Epidermal melanocyte (primary cell): Measurements from ENCODE around the gene PGK2.
"Not testable (repeated sequence)": the region's sequence is repeated elsewhere in the genome, so short reads cannot be mapped to it uniquely, and the experiment has no call there.

Experiments
- DNase-seq: peaks from one replicate; pipeline ENCODE4 v3.0.0; 2011; ENCODE audit warnings: low spot score; ENCODE audit not compliant: insufficient read length

PGK2 gene

GRCh38 chr6:49787176-49787575 is at the start of gene PGK2:
Gene PGK2 (minus strand): TSS chr6:49787285. CDS start chr6:49787187, 98 bp downstream.
- DNase-seq: no peak

- no peak for DNase-seq
Observed at GRCh38 chr6:49835140-49835539, 48.1 kb upstream of the PGK2 start.

- DNase-seq: no peak
Observed at GRCh38 chr6:49833386-49833785, 46.3 kb upstream of the PGK2 start.

GRCh38 chr6:49826743-49827406 is 39.8 kb upstream of the PGK2 start:
- no peak for DNase-seq

GRCh38 chr6:49815166-49815565 is 28.1 kb upstream of the PGK2 start:
- DNase-seq: no peak

GRCh38 chr6:49813248-49813647 is 26.2 kb upstream of the PGK2 start:
- no peak for DNase-seq

GRCh38 chr6:49806145-49806544 is 19.1 kb upstream of the PGK2 start:
- DNase-seq: no peak

- DNase-seq: no peak
Observed at GRCh38 chr6:49805246-49805645, 18.2 kb upstream of the PGK2 start.

GRCh38 chr6:49801525-49801924 is 14.4 kb upstream of the PGK2 start:
- DNase-seq: no peak

- no peak for DNase-seq
Observed at GRCh38 chr6:49799090-49799489, 12.0 kb upstream of the PGK2 start.

GRCh38 chr6:49796842-49797455 is 9.9 kb upstream of the PGK2 start:
- not testable (repeated sequence) for DNase-seq

GRCh38 chr6:49790341-49790740 is 3.3 kb upstream of the PGK2 start:
- no peak for DNase-seq

- no peak for DNase-seq
Observed at GRCh38 chr6:49784272-49784671, 2.8 kb downstream of the PGK2 start.

- DNase-seq: no peak
Observed at GRCh38 chr6:49782725-49783124, 4.4 kb downstream of the PGK2 start.

- no peak for DNase-seq
Observed at GRCh38 chr6:49782293-49782692, 4.8 kb downstream of the PGK2 start.

- no peak for DNase-seq
Observed at GRCh38 chr6:49776444-49776843, 10.6 kb downstream of the PGK2 start.

- no peak for DNase-seq
Observed at GRCh38 chr6:49775043-49775442, 12.0 kb downstream of the PGK2 start.

GRCh38 chr6:49772285-49772684 is 14.8 kb downstream of the PGK2 start:
- no peak for DNase-seq

- DNase-seq: no peak
Observed at GRCh38 chr6:49766762-49767161, 20.3 kb downstream of the PGK2 start.

GRCh38 chr6:49764571-49765236 is 22.4 kb downstream of the PGK2 start:
- DNase-seq: no peak

- no peak for DNase-seq
Observed at GRCh38 chr6:49744259-49744658, 42.8 kb downstream of the PGK2 start, which contains the start of gene CRISP3. Gene CRISP3 (minus strand): TSS chr6:49744388. CDS start chr6:49744367, 21 bp downstream.

- no peak for DNase-seq
Observed at GRCh38 chr6:49743429-49743828, 43.7 kb downstream of the PGK2 start.

- DNase-seq: no peak
Observed at GRCh38 chr6:49739423-49739822, 47.7 kb downstream of the PGK2 start.
